ENCODE measurements around the gene SMCO1. TPM values are rescaled to one million over a fixed set of nuclear protein-coding genes. Genes with fewer than 3 reads are reported as not detected.
A peak's percentile ranks its signal among the peaks of the same experiment; 100 is the strongest.
"Not testable (repeated sequence)": the region's sequence is repeated elsewhere in the genome, so short reads cannot be mapped to it uniquely, and the experiment has no call there.

The SMCO1 gene, protein sequence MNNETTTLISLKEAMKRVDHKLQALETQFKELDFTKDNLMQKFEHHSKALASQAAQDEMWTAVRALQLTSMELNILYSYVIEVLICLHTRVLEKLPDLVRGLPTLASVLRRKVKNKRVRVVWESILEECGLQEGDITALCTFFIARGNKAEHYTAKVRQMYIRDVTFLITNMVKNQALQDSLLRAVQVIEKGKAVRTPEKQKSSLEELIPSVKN
- total RNA-seq: 28.7 TPM
- long read RNA-seq, transcript SMCO1-201 (3 exons, 1,812 nt): major isoform, 96 of 107 reads
- long read RNA-seq, transcript SMCO1-202 (3 exons, 1,846 nt): minor isoform, 7 of 107 reads
- long read RNA-seq, partial matches to known transcripts: 4 of 107 reads
- long read RNA-seq, other reads (novel, unspliced or antisense): 0 of 107 reads

DNA sequence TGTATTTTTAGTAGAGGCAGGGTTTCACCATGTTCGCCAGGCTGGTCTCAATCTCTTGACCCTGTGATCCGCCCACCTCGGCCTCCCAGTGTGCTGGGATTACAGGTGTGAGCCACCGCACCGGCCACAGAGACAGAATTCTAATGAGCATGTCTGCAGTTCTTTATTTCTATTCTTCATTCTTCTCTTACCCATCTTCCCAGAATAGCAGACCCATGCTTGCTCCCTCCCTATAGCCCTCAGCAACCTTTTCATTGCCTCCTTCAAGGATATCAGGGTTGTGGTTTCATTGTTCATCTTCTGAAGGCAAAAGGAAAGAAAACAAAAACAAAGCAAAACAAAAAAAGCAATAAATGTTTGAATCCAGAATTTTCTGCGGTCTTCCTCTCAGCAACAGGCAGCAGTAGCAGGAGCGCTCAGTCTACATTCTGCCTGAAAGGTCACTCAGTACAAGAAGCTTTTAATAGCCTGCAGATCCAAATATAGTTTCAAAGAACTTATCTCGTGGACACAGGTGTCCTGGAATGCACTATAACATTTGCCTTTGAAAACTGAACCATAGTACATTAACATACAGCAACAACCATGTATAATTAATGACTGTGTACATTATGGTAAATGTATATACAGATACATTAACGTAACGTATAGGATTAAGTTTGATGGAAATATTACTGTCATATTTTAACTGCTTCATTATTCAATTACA lies at the start of gene SMCO1:
Gene SMCO1, minus strand, starts transcription at position 434 of the 709 bp plus-strand sequence. Its CDS starts 137 bp downstream, at position 297.
- no peak for DNase-seq (ENCODE audit: low spot score)
- intact Hi-C loops (cut with DNase I): no loop called here

DNA sequence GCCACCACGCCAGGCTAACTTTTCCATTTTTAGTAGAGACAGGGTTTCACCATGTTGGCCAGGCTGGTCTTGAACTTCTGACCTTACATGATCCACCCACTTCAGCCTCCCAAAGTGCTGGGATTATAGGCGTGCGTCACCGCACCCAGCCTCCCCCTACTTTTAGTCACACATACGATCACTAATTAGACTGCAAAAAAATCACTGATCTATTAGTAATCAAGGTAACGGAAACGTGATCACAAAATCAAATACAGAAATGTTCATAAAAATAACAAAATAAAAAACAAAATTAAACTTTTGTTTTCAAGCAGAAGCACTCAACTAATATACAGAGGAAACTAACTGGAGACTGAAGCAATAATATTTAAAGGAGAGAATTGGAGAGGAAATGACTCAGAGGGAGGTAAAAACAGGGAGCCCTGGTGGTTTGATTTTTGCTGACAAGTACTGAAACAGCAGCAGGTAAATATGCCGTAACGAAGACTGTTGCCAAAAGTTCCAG lies 48.6 kb upstream of the SMCO1 start:
- DNase-seq (ENCODE audit: low spot score): no peak
- intact Hi-C loops (cut with DNase I): no loop called here

DNA sequence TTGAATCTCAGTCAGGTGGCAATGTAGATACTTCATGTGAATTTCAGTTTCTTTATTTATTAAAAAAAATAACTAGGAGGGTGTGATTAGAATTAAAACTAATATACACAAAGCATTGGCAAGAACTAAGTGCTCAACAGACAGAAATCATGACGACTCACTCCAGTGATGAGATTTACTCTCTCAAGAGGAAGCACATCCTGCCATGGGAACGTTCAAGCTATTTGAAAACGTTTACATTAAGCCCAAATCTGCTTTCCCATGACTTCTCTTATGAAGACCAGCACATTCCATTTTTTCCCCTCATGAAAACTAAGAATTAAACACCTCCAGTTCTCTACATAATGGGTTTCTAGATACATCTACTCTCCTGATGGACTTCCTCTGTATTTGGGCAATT lies 44.7 kb upstream of the SMCO1 start:
- intact Hi-C loops (cut with DNase I): no loop called here

DNA sequence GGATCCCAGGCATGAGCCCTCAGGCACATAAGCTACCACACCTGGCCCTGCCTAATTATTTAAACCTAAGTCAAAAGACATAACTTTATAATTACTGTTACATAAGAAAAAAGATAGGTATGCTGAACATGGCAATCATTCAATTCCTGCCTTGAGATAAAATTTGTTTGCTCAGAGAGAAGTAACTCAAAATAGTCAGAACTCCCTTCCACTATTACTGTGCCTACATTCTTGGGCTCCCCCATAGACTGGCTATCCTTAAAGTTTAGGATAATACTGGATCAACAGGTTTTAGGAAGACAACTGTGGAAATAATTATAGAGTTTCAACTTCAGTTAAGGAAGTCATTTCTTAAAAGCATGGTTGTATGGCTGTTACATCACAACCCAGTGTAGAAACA lies 43.3 kb upstream of the SMCO1 start:
- no peak for DNase-seq (ENCODE audit: low spot score)
- intact Hi-C loops (cut with DNase I): no loop called here

More for the DNA sequence above, 44.7 kb upstream of the SMCO1 start:
- no peak for DNase-seq (ENCODE audit: low spot score)

DNA sequence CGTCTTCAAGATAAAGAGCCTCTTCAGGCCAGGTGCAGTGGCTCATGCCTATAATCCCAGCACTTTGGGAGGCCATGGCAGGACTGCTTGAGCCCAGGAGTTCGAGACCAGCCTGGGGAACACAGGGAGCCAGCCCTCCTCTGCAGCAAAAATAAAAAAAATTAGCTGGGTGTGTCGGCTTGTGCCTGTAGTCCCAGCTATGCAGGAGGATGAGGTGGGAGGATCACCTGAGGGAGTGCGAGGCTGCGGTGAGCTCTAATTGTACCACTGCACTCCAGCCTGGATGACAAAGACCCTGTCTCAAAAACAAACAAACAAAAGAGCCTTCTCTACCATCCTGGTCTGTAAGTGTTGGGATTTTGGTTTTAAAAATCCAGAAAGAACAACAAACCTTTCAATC lies 42.1 kb upstream of the SMCO1 start:
- DNase-seq (ENCODE audit: low spot score): no peak
- intact Hi-C loops (cut with DNase I): no loop called here

DNA sequence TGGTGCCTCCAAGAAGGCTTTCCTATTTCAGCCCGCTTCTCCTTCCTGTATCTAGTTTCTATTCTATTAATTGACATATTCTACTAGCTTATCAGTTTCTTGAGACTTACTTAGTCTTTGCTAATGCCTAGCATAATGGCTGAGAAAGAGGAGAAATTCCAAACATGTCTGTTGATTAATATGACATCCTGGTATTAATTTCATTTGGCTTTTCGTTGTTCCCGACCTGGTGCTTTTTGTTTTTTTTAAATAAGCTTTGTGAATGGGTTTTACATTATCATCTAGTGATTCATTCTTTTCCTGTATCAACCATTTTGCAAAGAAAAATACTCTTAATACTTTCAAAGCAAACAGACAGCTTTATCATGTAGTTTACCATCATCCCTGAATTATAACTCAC lies 40.1 kb upstream of the SMCO1 start:
- intact Hi-C loops (cut with DNase I): no loop called here
- no peak for DNase-seq (ENCODE audit: low spot score)

DNA sequence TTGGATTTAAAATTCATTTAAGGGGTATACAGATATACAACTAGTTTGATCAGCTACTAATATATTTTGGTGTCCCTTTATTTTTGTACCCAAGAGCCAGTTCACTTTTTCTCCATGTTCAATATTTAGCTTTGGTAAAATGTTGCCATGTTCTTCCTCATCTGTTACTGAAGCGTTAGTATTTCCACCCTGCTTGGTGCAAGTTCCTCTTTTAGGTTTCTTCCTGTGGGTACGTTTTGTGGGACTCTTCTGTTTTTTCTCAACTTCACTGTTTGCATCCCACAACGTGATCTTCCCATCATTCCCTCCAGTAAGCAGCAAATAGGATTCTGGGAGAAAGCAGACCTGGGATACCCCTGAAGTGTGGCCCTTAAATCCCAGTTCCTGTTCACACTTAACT lies 39.1 kb upstream of the SMCO1 start:
- DNase-seq (ENCODE audit: low spot score): no peak
- intact Hi-C loops (cut with DNase I): no loop called here

DNA sequence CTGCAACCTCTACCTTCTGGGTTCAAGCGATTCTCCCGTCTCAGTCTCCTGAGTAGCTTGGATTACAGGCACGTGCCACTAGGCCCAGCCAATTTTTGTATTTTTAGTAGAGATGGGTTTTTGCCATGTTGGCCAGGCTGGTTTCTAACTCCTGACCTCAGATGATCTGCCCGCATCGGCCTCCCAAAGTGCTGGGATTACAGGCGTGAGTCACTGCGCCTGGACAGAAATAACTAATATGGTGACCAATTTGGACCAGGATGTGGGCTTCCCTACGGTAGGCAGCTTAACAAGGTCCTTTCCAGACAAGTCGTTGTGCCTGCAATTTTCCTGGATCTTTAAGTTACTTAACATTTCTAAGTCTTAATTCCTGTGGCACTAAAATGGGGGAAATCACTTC lies 38.4 kb upstream of the SMCO1 start:
- no peak for DNase-seq (ENCODE audit: low spot score)
- intact Hi-C loops (cut with DNase I): no loop called here

DNA sequence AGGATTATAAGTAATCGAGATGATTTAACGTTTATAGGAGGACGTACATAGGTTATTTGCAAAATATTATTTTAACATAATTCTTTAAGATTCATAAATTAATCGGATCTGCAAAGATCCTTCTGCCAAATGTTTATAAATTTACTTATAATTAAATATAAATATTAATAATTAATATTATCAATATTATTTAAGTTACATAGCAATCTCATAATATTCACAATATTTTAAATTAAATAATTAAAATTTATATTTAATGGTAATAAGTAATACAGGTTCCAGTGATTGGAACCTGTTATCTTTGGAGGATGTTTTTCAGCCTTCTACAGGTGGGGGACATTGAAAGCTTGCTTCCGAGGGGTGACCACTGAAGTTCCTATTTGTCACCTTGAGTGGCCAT lies 37.1 kb upstream of the SMCO1 start:
- DNase-seq (ENCODE audit: low spot score): no peak
- intact Hi-C loops (cut with DNase I): no loop called here

DNA sequence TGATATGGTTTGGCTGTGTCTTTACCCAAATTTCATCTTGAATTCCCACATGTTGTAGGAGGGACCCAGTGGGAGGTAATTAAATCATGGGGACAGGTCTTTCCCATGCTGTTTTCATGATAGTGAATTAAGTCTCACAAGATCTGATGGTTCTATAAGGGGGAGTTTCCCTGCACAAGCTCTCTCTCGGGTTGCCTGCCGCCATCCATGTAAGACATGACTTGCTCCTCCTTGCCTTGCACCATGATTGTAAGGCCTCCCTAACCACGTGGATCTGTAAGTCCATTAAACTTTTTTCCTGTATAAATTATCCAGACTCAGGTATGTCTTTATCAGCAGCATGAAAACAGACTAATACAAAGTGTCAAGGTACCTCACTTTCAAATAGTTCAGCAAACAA lies 35.0 kb upstream of the SMCO1 start:
- intact Hi-C loops (cut with DNase I): not testable (repeated sequence)

DNA sequence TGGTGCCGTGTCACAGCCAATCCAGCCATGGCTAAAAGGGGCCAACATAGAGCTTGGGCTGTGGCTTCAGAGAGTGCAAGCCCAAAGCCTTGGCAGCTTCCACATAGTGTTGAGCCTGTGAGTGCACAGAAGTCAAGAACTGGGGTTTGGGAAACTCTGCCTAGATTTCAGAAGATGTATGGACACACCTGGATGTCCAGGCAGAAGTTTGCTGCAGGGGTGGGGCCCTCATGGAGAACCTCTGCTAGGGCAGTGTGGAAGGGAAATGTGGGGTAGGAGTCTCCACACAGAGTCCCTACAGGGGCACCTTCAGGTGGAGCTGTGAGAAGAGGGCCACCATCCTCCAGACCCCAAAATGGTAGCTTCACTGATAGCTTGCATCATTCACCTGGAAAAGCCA lies 34.2 kb upstream of the SMCO1 start:
- intact Hi-C loops (cut with DNase I); DNase-seq (ENCODE audit: low spot score): not testable (repeated sequence)

More for the DNA sequence above, 35.0 kb upstream of the SMCO1 start:
- not testable (repeated sequence) for DNase-seq (ENCODE audit: low spot score)

DNA sequence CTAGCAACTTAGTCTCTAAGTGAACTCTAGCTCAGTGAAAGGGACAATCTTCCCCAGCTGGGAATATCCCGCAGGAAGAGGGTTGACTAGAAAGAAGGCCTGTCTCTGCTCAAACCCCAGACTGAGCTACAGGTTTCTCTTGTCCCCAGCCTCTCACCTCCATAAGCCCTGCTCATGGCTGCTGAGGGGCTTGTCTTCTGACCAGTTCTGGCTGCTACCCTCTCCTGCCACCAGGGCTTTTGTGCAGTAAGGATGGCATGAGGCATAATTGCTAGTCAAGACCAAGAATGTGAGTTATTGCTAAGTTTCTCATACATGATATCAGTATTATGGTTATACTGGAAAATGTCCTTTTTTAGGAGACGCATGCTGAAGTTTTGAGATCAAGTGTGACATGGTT lies 31.9 kb upstream of the SMCO1 start:
- intact Hi-C loops (cut with DNase I): no loop called here
- no peak for DNase-seq (ENCODE audit: low spot score)

DNA sequence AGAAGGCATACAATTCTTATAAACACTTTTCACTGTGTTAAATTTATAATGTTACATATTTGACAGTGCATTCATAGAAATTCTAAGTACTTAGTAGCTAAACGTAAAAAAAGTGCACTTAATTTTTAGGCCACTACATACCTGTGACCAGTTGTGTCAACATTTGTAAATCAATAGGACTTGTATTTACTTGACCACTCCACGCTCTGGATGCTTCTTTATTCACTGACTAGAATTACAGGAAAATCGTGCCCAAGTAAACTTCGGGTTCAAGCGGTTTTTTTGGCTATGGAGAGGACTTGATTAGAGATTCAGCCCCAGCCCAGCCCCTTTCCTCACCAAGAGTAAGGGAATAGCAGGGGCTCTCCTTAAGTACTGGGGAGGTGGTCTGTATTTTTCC lies 31.4 kb upstream of the SMCO1 start:
- intact Hi-C loops (cut with DNase I): no loop called here
- DNase-seq (ENCODE audit: low spot score): no peak

DNA sequence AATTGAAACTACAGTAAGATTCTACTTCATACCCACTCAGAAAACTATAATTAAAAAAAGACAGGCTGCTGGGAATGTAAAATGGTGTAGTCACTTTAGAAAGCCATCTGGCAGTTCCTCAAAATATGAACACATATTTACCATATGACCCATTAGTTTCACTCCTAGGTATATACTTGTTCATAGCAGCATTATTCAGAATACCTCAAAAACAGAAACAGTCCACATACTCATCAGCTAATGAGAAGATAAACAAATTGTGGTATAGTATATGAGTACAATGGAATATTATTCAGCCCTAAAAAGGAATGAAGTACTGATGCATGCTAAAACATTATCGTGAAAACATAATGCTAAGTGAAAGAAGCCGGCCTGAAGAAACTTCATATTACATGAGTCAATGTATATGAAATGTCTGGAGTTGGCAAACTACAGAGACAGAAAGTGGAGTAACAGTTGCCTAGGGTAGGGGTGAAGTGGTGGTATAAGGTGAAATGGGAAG lies 29.4 kb upstream of the SMCO1 start:
- intact Hi-C loops (cut with DNase I): no loop called here
- DNase-seq (ENCODE audit: low spot score): no peak

DNA sequence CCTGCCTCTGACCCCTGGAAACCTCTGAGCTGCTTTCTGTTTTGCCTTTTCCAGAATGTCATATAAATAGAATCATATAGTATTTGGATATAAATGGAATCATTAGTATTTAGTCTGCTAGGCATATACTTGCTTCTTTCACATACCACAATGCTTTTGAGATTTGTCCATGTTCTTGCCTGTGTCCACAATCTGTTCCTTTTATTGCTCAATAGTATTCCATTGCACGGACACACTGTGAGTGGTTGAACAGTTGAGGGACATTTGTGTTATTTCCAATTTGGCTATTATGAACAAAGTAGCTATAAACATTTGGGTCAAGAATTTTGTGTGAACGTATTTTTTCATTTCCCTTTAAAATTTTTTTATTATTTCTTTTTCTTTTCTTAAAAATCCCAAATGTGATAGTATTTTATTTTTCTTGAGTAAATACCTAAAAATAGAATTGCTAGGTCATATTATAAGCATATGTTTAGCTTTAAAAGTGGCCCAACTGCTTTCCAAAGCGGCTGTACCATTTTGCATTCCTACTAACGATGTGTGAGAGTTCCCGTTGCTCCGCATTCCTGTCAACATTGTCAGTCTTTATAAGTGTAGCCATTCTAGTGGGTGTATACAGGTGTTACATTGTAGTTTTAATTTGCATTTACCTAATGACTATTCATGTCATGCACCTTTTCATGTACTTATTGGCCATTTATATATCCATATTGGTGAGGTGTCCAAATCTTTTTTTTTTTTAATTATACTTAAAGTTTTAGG lies 26.7 kb upstream of the SMCO1 start:
- intact Hi-C loops (cut with DNase I): no loop called here
- DNase-seq (ENCODE audit: low spot score): no peak

DNA sequence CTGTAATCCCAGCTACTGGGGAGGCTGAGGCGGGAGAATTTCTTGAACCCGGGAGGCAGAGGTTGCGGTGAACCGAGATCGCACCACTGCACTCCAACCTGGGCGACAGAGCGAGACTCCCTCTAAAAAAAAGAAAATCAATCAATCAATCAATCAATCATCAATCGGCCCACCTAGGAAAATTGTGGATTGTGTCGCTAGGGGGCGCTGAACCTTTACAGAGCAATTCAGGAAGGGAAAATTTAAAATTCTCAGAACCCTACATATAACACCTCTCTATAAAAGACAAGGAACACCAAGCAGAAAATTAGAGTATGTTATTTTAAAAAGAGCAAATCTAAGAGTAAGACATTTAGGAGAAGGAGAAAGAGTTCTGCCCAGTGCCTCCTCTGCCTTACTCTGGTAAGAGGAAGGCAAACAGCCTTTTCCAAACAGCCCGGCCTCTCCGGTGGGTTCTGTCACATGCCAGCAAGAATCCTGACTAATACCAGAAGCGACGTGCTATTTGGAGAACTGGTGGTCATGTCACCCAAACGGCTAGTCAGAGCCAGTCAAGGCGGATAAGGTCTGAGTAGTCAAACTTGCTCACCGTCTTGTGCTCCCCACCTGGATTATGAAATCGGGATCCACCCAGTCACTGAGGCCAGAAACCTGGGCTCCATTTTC lies 22.3 kb upstream of the SMCO1 start:
- DNase-seq (ENCODE audit: low spot score): no peak

DNA sequence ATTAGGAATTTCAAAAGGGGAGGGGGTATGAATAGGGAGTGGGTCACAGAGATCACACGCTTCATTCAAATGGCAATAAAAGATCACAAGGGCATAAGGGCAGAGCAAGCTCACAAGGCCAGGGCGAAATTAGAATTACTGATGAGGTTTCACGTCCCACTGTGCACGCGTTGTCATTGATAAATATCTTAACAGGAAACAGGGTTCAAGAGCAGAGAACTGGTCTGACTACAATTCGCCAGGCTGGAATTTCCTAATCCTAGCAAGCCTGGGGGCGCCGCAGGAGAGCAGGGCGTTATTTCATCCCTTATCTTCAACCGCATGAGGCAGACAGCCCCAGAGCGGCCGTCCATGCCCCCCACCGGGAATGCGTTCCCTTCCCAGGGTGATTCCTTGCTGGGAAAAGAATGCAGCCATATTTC lies 18.1 kb upstream of the SMCO1 start:
- DNase-seq (ENCODE audit: low spot score): no peak
- intact Hi-C loops (cut with DNase I): no loop called here

More for the DNA sequence above, 22.3 kb upstream of the SMCO1 start:
- intact Hi-C loops (cut with DNase I): loop anchor here (5.0 kb wide), 1 partner anchor 150 kb away; no protein-coding TSS in a partner anchor

DNA sequence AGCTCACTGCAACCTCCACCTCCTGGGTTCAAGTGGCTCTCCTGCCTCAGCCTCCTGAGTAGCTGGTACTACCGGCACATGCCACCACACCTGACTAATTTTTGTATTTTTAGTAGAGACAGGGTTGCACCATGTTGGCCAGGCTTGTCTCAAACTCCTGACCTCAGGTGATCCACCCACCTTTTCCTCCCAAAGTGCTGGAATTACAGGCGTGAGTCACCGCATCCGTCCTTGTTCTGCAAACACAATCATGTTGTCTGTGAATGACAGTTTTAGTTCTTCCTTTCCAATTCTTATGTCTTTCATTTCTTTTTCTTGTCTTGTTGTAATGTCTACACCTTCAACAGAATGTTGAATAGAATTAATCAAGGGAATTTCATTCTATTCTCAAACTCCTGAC lies 16.3 kb upstream of the SMCO1 start:
- intact Hi-C loops (cut with DNase I): no loop called here
- no peak for DNase-seq (ENCODE audit: low spot score)

DNA sequence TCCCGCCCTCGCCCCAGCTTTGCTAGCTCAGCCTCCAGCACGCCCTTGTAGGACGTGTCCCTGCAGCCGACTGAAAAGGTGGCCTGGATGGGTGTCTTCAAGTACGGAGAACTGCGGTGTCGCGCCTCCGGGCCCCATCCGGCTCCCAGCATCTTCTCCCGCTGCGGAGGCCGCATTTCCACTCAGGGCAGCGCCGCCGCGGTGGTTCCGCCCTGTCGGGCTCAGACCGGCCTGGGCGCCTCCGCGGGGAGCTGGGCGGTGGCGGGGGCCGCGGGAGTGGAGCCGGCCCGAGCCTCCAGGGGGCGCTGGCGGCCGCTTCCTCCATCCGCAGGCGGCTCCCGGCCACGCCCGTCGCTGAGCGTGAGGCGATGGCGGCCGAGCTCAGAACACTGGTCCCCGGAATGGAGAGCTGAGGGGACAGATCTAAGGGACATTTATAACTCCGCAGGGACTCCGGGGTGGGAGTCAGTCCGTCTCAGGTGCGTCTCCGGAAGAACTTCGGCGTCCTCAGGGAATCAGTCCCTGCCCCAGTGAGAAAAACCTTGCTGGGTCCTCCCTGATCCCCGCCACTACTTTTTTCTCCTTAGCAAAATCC lies 13.6 kb upstream of the SMCO1 start:
- peak; percentile 90 for DNase-seq (ENCODE audit: low spot score)
- intact Hi-C loops (cut with DNase I): no loop called here

Measured in cardiac septum (tissue), 1 donor.